ENCODE data around the gene RANBP3. TPM values are rescaled to one million over a fixed set of nuclear protein-coding genes. Genes with fewer than 3 reads are reported as not detected.

Gene RANBP3
- total RNA-seq, 3 donors from 2014 or later (not counting 1 experiment from before 2014, with no cell fraction given): 73.9 to 95.2 (median 89.7) TPM

DNA sequence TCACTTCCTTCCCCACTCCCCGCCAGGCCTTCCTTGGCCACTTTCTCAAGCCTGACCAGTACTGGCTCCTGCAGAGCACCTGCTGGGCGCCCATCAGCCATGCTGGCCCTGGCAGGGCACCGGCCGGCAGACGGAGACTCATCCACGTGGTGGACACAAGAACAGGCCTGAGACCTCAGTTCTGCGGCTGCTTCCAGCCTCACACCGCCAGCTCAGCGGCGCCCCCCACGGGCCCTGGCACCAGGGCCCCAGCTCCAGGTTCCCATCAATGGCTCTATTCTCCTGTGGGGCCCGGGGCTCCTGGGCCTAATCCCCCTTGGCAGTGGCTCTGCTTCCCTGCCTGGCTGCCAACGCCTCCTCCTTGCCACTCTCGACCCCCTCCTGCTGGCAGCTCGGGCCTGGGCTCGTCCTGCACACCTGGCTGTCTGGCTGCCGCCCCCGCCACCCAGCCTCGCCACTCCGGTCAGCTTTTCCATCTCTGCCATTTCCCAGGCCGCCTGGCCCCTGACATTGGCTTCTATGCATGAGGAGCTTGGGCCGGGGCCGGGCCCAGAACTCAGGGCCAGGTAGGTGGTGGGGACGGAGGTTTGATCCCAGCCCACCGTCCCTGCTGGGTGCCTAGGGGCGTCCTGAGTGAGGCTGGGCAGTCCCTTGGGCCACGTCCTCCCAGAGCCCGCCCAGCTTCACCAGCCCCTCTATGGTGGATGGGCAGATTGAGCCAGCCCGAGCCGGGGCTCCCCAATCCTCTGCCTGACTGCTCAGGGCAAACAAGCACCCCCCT is 80.6 kb downstream of the RANBP3 start:
- peaks cover 4% of the 10 kb centered on the region for H3K4me1 ChIP-seq (ENCODE audit: control insufficient read depth, insufficient read depth, low read length)
- ATAC-seq: no peak
- Mint-ChIP-seq H3K27ac (no peak overlapping the region), H3K27me3 (ENCODE audit: low read depth in 2 of 2) (no peaks in the 10 kb centered on the region), H3K4me1 (peaks cover 6 to 15% of the 10 kb centered on the region in 2 donors), H3K4me3 (no peak overlapping the region), H3K9me3 (no peaks in the 10 kb centered on the region), H3K36me3 (no peaks in the 10 kb centered on the region)
- peaks cover 24% of the 10 kb centered on the region for H3K36me3 ChIP-seq (ENCODE audit: control insufficient read depth, insufficient read depth, low read length)
- no peak overlapping the region for H3K27ac ChIP-seq (ENCODE audit: low read length)
- no peak overlapping the region for H3K4me3 ChIP-seq (ENCODE audit: low read length)
- 97% methylated on average over 30 of the region's 30 CpGs for WGBS (ENCODE audit: insufficient coverage)
- no peaks in the 10 kb centered on the region for H3K27me3 ChIP-seq (ENCODE audit: control insufficient read depth, insufficient read depth, low read length)
- intact Hi-C loops (cut with micrococcal nuclease): no loop called here
- TF ChIP-seq, protein P1, sequence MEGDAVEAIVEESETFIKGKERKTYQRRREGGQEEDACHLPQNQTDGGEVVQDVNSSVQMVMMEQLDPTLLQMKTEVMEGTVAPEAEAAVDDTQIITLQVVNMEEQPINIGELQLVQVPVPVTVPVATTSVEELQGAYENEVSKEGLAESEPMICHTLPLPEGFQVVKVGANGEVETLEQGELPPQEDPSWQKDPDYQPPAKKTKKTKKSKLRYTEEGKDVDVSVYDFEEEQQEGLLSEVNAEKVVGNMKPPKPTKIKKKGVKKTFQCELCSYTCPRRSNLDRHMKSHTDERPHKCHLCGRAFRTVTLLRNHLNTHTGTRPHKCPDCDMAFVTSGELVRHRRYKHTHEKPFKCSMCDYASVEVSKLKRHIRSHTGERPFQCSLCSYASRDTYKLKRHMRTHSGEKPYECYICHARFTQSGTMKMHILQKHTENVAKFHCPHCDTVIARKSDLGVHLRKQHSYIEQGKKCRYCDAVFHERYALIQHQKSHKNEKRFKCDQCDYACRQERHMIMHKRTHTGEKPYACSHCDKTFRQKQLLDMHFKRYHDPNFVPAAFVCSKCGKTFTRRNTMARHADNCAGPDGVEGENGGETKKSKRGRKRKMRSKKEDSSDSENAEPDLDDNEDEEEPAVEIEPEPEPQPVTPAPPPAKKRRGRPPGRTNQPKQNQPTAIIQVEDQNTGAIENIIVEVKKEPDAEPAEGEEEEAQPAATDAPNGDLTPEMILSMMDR (IDR thresholded peaks at IDR 0.05): no peak
- no peaks in the 10 kb centered on the region for H3K9me3 ChIP-seq (ENCODE audit: control insufficient read depth, insufficient read depth, low read length)
- no peak for DNase-seq

DNA sequence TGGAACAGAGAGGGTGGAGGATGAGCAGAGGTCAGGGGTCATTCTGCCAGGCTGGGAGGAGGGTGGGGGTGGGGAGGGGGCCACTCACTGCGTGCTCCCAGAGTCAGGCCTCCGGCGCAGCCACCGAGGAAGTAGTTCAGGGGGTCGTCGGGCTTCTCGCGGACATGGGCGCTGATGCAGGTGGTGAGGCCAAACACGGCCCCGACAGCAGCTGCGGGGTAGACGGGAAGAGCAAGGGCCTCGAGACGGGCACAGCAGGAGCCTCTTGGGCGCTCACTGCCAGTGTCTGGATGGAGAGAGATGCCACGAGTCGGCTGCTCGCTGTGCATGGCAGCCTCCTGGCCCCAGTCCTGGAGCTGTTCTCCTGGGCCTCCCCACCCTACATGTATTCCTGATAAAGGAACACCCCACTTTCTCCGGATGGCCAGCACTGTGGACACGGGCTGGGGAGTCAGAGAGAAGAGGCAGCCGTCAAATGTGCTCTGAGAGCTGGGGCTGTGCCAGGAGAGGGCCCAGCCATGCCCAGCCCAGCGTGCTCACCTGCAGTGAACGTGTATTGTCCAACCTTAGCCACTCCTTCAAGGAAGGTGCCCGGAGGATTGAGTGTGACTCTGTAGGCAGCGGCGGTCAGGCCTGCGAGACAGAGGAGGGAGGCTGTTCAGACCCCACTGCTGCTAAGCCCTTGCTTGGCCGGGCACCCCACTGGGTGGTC is 81.4 kb downstream of the RANBP3 start:
- no peak for DNase-seq

DNA sequence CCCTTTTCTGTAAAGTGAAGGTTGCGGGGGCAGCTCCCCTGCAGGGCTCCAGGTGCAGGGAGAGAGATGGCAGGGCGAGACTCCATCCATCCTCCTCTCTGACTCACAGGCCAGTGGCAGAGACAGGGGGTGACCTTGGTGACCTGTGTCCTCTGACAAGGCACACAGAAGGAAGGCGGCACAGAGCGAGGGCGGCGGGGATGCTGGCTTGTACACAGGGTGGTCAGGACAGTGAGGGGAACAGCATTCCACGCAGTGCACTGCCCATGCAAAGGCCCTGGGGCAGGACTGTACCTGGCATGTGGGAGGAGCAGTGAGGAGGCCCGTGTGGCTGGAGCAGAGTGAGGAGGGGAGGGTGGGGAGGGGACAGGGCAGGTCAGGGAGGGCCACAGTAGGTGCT is 82.0 kb downstream of the RANBP3 start:
- no peak overlapping the region for H3K27ac ChIP-seq (ENCODE audit: low read length)
- intact Hi-C loops (cut with micrococcal nuclease): no loop called here
- DNase-seq: no peak
- no peaks in the 10 kb centered on the region for H3K9me3 Mint-ChIP-seq
- no peaks in the 10 kb centered on the region for H3K9me3 ChIP-seq (ENCODE audit: control insufficient read depth, insufficient read depth, low read length)
- TF ChIP-seq, protein P1 (IDR thresholded peaks at IDR 0.05): no peak
- H3K36me3 ChIP-seq (ENCODE audit: control insufficient read depth, insufficient read depth, low read length): peaks cover 24% of the 10 kb centered on the region
- H3K4me3 ChIP-seq (ENCODE audit: low read length): no peak overlapping the region
- no peak overlapping the region for H3K4me3 Mint-ChIP-seq
- WGBS (ENCODE audit: insufficient coverage): 95% methylated on average over 8 of the region's 8 CpGs
- H3K27ac Mint-ChIP-seq: no peak overlapping the region
- no peaks in the 10 kb centered on the region for H3K4me1 ChIP-seq (ENCODE audit: control insufficient read depth, insufficient read depth, low read length)
- no peaks in the 10 kb centered on the region for H3K27me3 Mint-ChIP-seq (ENCODE audit: low read depth in 2 of 2)
- H3K27me3 ChIP-seq (ENCODE audit: control insufficient read depth, insufficient read depth, low read length): no peaks in the 10 kb centered on the region
- no peaks in the 10 kb centered on the region for H3K36me3 Mint-ChIP-seq
- ATAC-seq: no peak
- H3K4me1 Mint-ChIP-seq: peaks cover 1 to 15% of the 10 kb centered on the region in 2 donors

More for the DNA sequence above, 81.4 kb downstream of the RANBP3 start:
- no peaks in the 10 kb centered on the region for H3K27me3 ChIP-seq (ENCODE audit: control insufficient read depth, insufficient read depth, low read length)
- peaks cover 24% of the 10 kb centered on the region for H3K36me3 ChIP-seq (ENCODE audit: control insufficient read depth, insufficient read depth, low read length)
- no peak overlapping the region for H3K27ac ChIP-seq (ENCODE audit: low read length)
- Mint-ChIP-seq H3K9me3 (no peaks in the 10 kb centered on the region), H3K27ac (no peak overlapping the region), H3K4me3 (no peak overlapping the region), H3K36me3 (no peaks in the 10 kb centered on the region), H3K4me1 (peaks cover 6 to 20% of the 10 kb centered on the region in 2 donors), H3K27me3 (ENCODE audit: low read depth in 2 of 2) (no peaks in the 10 kb centered on the region)
- H3K9me3 ChIP-seq (ENCODE audit: control insufficient read depth, insufficient read depth, low read length): no peaks in the 10 kb centered on the region
- TF ChIP-seq, protein P1 (IDR thresholded peaks at IDR 0.05): no peak
- 95% methylated on average over 29 of the region's 29 CpGs for WGBS (ENCODE audit: insufficient coverage)
- no peak overlapping the region for H3K4me3 ChIP-seq (ENCODE audit: low read length)
- H3K4me1 ChIP-seq (ENCODE audit: control insufficient read depth, insufficient read depth, low read length): no peaks in the 10 kb centered on the region
- no peak for ATAC-seq
- intact Hi-C loops (cut with micrococcal nuclease): no loop called here

Measured in natural killer cell (primary cell).